Hematopoietic multipotent progenitor cell treated with erythropoietin and hydrocortisone succinate and interleukin-3 and kit ligand, for 8 days (in vitro differentiated cells): ENCODE results near the gene KRTAP12-4.
"Not testable (repeated sequence)": the region's sequence is repeated elsewhere in the genome, so short reads cannot be mapped to it uniquely, and the experiment has no call there.

ENCODE experiments used
- DNase-seq: peaks from one replicate; pipeline ENCODE4 v3.0.0-alpha.2; 2015

The KRTAP12-4 gene

GRCh38 chr21:44628707-44629391 is 25.6 kb downstream of the KRTAP12-4 start:
- no peak for DNase-seq

DNA sequence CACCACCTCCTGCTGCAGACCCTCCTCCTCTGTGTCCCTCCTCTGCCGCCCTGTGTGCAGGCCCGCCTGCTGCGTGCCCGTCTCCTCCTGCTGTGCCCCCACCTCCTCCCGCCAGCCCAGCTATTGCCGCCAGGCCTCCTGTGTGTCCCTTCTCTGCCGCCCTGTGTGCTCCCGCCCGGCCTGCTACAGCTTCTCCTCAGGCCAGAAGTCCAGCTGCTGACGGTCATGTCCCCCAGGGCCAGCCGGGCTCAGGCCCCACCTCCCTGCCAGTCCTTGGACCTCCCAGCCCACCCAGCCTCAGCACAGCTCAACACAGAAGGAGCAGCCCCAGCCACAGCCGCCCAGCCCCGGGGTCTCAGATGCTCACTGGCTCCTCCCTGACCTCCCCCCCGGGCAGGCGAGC is 26.6 kb downstream of the KRTAP12-4 start:
- not testable (repeated sequence) for DNase-seq

- DNase-seq = not testable (repeated sequence)
Measured at GRCh38 chr21:44627181-44627822, 27.2 kb downstream of the KRTAP12-4 start.

- DNase-seq = no peak
Measured at GRCh38 chr21:44626673-44627143, 27.8 kb downstream of the KRTAP12-4 start, which contains the start of gene KRTAP10-9. KRTAP10-9 (plus strand) TSS chr21:44627093; CDS start chr21:44627172, 79 bp downstream.

DNA sequence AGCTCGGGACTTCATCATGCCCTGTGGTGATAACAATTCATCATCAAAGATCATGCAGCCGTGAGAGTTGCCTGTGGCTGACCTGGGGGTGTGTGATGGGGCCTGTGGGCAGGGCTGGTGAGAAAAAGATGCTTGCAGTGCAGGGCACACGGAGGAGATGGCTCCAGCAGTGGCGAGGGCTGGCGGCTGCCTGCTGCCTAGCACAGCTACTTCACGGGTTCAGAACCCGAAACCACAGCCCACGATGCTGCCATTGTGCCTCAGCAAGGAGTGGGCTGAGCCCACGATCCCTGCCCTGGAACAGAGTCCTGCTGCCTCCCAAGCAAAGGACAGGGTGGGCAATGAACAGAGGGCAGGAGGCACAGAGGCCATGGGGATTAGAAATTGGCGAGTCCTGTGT is 28.2 kb downstream of the KRTAP12-4 start:
- no peak for DNase-seq

DNA sequence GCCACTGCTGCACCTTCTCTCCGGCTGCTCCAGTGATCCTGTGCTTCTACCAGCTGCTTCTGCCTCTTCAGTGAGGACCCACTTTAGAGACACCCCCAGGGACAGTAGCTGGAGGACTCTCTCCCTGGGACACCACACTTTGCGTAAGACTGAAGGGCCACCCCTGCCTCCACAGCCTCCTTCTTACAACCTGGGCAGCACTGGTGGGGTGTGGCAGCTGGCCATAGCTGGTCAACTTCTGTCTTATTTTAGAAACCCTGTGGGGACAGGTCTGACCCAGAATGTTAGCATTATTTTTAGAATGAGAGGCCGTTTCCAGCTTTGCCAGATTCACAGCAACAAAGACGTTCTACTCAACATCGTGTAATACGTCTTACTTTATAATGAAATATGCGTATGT is 28.7 kb downstream of the KRTAP12-4 start:
- no peak for DNase-seq

DNA sequence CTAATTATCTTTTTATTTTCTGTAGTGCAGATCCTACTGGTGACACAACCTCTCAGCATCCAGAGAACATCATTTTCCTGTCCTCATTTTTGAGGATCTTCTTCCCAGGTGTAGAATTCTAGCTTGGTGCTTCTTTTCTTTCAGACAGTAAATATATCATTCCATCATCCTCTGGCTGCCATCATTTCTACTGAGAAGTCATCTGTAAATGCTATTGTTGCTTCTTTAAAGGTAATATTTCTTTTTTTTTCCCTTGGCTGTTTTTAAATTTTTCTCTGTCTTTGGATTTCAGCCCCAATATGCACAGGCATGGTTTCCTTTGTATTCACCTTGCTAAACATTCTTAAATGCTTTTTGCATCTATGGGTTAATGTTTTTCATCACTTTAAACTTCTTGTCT is 30.9 kb downstream of the KRTAP12-4 start:
- no peak for DNase-seq

DNA sequence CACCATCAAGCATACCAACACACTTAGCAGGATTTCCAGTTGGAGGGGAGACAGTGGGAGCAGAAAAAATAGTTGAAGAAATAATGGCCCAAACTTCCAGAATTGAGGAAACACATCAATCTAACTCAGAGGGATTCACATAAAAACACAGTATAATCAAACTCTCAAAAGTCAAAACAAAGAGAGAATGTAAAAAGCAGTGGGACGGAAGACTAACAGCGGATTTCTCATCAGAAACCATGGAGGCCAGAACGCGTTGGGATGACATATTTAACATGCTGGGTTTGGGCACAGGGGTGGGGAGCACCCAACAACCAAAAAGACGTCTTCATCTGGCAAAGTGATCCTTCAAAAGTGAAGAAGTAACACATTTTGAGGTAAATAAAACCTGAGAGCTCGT is 34.6 kb downstream of the KRTAP12-4 start:
- no peak for DNase-seq

DNA sequence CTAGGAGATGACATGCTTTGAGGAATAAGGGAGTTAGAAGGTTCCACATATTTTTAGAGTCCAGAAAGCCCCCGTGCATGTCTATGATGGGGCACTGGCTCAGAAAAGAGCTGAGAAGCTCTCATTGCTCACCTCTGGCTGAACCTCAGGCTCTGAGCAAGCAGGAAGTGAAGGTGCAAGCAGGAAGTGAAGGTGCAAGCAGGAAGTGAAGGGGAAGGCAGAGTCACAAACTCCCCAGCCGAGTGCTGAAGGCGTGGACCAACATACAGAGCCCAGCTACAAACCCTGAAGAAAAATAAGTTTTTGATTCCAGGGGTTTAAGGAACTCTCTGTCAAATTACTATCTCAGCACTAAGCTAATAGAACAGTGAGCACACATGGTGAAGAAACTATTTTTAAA is 35.5 kb downstream of the KRTAP12-4 start:
- DNase-seq = no peak

DNA sequence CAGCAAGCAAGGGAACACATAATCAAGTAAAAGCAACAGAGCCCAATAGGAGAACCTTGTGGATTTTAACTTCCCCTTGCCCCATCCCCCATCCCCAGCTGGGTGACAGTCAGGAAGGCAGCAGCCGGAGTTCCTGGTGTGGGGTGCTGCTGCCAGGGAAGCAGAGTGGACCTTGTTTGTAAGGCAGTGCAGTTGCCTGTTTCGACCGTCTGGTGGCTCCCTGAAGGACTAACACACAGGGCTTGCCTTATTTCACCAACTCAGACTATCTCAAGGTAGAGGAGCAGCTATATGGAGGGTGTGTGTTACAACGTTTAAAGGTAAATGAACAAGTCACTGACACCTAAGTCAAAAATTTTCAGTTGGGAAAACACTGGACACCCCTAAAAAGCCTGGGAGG is 36.0 kb downstream of the KRTAP12-4 start:
- peak; percentile 34 for DNase-seq

DNA sequence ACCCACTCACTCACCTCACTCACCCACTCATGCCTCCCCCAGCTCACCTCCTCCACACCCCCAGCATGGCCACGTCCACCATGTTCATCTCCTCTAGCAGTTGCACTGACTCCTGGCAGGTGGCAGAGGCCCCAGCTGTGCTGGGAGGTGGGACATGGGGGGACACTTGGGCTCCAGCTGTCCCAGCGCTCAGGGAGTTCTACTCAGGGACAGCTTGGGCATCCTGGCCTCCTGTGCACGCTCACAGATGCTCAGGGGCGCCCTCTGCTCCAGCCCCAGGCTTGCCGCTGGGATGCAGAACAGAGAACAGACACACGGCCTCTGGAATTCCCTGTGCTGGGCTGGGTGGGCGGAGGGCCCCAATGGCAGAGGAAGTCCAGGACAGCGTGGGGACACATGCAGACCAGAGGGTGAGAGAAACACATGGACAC is 37.4 kb downstream of the KRTAP12-4 start:
- no peak for DNase-seq

DNA sequence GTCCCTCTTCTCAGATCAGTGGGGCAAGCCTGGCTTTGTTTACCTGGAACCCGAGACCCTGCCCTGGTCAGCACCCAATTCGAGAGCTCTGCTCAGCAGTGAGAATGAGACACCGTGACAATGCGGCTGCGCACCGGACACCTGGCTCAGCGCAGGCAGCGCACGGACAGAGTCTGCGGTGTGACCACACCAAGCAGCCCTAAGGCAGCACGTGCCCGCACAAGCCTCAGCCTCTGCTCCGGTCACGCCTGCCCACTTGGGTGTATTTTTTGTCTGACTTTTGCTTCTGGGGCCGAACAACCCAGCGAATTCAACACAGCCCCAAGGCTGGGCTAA is 37.9 kb downstream of the KRTAP12-4 start:
- DNase-seq = no peak

DNA sequence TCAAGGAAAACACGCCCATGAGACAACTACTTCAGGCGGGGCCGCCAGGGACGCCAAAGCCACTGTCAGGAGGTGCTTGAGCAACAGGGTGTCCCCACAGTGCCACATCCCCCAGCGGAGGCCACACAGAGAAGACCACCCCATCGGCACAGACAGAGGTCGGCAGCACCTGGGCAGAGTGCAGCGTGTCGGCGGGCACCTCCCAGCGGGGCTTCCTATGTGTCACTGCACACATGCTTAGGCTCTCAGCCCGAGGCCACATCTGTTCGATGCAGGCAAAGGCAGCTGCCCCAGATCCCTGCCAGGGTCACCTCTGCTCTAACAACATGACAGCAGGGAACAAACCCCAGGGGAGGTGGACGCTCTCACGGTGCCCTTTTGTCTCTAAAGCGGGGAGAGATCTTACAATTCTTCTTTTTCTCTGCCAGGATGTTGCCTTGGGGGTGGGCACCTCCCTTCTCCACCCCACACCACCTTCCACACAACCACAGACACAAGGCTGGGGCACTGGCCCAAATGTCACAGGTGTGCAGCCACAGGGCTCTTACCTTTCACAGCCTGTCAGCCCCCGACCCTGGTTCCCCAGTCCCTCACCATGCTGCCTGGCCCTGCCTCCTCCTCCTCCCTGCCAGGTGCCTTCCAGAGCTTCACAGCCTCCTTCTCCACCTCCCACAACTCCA is 38.4 kb downstream of the KRTAP12-4 start:
- no peak for DNase-seq

DNA sequence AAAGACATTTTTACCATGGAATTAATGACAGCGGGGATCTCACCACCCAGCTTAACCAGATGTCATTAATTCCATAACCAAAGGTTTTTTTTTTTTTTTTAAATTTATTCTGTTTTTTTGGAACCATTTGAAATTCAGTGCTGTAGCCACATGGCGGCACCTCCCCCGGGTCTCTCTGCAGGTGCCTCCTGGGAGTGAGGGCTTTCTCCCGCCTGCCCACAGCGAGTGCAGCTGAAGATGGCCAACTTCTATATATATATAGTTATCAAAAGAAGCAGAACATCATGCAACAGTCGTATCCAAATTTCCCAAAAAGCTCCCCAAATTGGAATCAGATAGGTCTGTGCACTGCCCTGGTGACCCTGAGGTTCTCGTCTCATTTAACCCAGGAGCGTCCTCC is 39.0 kb downstream of the KRTAP12-4 start:
- DNase-seq = no peak

GRCh38 chr21:44614961-44615391 is 39.5 kb downstream of the KRTAP12-4 start:
- no peak for DNase-seq

DNA sequence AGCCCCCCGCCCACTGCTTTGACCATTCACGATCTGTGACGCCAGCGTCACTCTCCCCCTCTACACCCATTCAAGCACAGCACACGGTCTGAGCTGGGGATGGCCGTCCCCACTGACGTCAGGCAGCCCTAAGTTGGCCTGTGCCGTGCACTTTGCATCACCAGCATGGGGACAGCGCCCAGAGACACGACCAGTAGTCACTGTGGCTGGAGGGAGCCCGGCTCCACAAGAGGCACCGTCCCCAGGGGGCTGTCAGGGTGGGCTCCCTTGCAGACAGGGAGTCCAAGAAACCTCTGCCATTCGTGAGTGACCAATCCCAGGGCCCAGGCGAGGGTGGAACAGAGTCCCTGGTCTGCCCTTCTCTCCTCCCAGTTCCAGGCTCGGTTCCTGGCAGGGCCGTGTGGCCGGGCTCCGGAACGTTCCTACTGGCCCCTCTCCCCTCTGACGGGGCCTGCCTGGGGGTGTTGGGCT is 40.3 kb downstream of the KRTAP12-4 start:
- no peak for DNase-seq

GRCh38 chr21:44613386-44614155 is 40.9 kb downstream of the KRTAP12-4 start:
- DNase-seq = no peak

GRCh38 chr21:44612669-44613229 is 41.7 kb downstream of the KRTAP12-4 start:
- DNase-seq = no peak

DNA sequence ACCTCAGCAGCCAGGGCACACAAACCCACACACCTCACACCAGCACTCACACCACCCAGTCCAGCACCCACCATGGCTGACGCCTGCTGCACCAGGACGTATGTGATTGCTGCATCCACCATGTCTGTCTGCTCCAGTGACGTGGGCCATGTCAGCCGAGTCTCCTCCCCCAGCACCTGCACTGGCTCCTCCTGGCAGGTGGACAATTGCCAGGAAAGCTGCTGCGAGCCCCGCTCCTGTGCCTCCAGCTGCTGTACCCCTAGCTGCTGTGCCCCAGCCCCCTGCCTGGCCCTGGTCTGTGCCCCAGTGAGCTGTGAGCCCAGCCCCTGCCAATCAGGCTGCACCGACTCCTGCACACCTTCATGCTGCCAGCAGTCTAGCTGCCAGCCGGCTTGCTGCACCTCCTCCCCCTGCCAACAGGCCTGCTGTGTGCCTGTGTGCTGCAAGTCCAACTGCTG is 42.4 kb downstream of the KRTAP12-4 start, which contains the start of gene KRTAP10-8:
KRTAP10-8 (plus strand) TSS at position 51 of the 458 bp plus-strand sequence; CDS start at position 73, 22 bp downstream.
- no peak for DNase-seq

- DNase-seq = no peak
Measured at GRCh38 chr21:44611551-44611950, 42.9 kb downstream of the KRTAP12-4 start.

DNA sequence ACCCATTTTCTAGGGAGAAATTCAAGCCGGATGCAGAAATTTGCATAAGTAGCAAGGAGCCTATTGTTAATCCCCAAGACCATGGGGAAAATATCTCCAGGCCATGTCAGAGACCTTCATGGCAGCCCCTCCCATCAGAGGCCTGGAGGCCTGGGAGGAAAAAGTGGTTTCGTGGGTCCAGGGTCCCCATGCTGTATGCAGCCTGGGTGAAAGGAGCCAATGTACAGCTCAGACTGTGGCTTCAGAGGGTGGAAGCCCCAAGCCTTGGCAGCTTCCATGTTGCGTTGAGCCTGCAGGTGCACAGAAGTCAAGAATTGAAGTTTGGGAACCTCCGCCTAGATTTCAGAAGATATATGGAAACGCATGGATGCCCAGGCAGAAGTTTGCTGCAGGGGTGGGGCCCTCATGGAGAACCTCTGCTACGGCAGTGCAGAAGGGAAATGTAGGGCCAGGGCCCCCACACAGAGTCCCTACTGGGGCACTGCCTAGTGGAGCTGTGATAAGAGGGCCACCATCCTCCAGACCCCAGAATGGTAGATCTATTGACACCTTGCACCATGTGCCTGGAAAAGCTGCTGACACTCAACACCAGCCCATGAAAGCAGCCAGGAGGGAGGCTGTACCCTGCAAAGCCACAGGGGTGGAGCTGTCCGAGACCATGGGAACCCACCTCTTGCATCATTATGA is 44.2 kb downstream of the KRTAP12-4 start:
- DNase-seq = not testable (repeated sequence)

- no peak for DNase-seq
Measured at GRCh38 chr21:44609193-44609592, 45.3 kb downstream of the KRTAP12-4 start.
